ENCODE measurements around the gene ABCD1.
"Not testable (repeated sequence)": the region's sequence is repeated elsewhere in the genome, so short reads cannot be mapped to it uniquely, and the experiment has no call there.

Gene ABCD1

DNA sequence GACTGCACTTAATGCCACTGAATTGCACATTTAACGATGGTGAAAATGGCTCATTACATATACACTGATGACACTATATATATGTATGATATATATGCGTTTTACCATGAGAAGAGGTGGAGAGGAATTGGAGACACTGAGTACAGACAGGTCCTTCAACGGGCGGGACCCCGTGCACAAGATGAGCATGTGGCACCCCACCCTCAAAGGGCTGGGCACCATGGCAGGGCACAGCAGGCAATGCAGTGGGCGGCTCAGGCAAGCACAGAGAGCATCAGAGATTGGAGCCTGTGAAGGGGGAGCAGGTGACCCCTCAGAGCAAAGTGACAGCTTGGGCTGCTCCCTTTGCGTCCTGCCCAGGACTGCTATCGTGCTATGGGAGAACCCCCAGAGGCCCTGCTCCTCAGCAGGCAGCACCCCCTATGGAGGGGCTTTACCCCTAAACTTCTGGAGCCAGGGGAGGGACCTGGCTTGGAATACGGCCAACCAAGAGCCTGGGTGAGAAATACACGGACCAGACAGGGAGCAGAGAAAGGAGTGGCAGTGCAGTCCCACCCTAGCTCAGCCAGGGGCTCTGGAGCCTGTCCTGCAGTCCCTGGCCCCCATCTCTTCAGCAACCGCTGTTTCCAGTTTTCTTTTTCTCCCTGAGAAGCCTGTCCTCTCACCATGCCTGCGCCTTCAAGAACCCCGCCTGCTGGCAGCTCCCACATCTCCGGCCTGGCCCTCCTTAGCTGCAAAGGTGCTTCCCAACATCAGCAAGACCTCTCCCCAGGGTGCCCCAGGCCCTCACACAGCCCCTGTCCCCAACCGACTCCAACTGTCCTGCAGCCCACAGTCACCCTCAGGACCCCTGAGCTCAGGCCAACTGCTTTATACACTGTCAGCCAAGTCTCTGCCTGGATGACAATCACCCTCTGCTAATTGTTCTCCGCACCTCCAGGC, 26.5 kb upstream of the ABCD1 start:
- ChIA-PET CTCF (interaction anchor here (0.6 to 1.5 kb wide), 4 partner anchors 10 to 82 kb away, joined by 3 to 4 read pairs (median 3); no protein-coding TSS in a partner anchor), POLR2A (no interaction called here)
- H3K36me3 ChIP-seq (ENCODE audit: control insufficient read depth in 2 of 2, insufficient read depth in 1 of 2, low read length in 2 of 2): peaks cover 0 to 75% of the 10 kb centered on the region in 2 experiments; a peak in 1 of 3 replicates
- H3K4me3 ChIP-seq (ENCODE audit: low read depth, low read length): no peak overlapping the region
- no peak for TF ChIP-seq ZNF654 (tag by site-specific recombination; IDR thresholded peaks at IDR 0.05; ENCODE audit: low read depth)
- no peak for TF ChIP-seq ZNF16 (tag by site-specific recombination; IDR thresholded peaks at IDR 0.05; ENCODE audit: low read depth)
- TF ChIP-seq KLF1 (tag by site-specific recombination; IDR thresholded peaks at IDR 0.05): peak; percentile 72
- no peak overlapping the region for H3K27ac ChIP-seq (ENCODE audit: extremely low read depth, low read depth, low read length)
- H3K4me1 ChIP-seq (ENCODE audit: control insufficient read depth, insufficient read depth, low read length): no peaks in the 10 kb centered on the region
- no peaks in the 10 kb centered on the region for H3K9me3 ChIP-seq (ENCODE audit: control insufficient read depth, insufficient read depth, low read depth, low read length)

DNA sequence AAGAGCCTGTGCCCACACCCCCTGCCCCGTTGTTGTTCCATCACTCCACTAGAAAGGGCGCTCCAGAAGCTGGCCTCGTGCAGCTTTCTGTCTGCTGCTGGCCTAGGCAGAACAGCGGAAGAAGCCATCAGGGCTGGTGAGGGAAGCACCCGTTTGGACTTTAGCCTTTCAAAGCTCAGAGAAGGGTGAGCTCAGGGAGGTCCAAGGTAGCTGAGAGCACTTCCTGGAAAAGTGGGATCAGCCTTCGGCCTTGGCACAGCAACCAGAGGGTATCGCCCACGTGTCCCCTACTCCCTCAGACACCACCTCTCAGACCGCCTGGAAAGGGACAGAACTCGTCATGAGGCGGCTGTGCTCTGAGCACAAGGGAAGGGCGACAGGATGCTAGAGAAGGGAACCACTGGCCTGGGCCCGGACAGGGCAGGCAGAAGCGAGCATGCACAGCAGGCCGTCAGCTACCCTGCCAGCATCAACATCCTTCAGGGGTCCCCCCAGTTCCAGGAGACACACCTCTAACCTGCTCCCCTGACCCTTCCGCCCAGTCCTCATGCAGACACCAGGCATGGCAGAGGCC, 25.4 kb upstream of the ABCD1 start:
- H3K27ac ChIP-seq (ENCODE audit: extremely low read depth, low read depth, low read length); H3K4me1 ChIP-seq (ENCODE audit: control insufficient read depth, insufficient read depth, low read length); H3K4me3 ChIP-seq (ENCODE audit: low read depth, low read length); POLR2A ChIA-PET; H3K9me3 ChIP-seq (ENCODE audit: control insufficient read depth, insufficient read depth, low read depth, low read length): not testable (repeated sequence)
- peaks cover 0 to 75% of the 10 kb centered on the region in 2 experiments; a peak in 1 of 3 replicates for H3K36me3 ChIP-seq (ENCODE audit: control insufficient read depth in 2 of 2, insufficient read depth in 1 of 2, low read length in 2 of 2)
- CTCF ChIA-PET: interaction anchor here (0.6 to 1.5 kb wide), 6 partner anchors 8 to 91 kb away, joined by 3 read pairs; no protein-coding TSS in a partner anchor

DNA sequence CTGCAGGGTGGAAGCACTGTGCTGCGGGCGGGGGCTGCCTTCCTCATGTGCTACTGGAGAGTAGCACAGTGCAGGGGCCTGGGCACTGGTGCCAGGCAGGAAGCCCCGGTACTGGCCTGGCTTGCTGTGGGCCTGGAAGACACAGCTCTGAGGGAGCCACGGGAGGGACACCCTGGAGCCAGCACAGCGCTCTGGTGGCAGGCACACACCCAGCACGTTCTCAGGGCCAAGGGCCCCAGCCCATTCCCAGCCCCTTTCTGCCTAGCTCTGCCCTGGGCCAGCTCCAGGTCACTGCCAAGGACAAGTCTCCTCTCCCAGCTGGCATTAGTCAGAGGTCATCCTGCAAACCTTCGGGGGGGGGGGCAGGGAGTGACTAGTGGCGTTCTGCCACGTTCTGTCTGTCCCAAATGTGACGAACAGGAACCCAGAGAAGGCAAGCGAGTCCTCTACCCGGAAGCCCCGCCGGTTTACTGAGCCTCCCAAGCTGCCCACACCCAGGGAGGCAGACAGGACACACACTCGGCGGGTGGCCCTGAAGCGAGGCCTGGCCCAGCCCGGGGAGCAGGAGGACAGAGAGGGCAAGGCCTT, 24.8 kb upstream of the ABCD1 start:
- H3K4me3 ChIP-seq (ENCODE audit: low read depth, low read length); H3K4me1 ChIP-seq (ENCODE audit: control insufficient read depth, insufficient read depth, low read length); POLR2A ChIA-PET; H3K9me3 ChIP-seq (ENCODE audit: control insufficient read depth, insufficient read depth, low read depth, low read length); H3K27ac ChIP-seq (ENCODE audit: extremely low read depth, low read depth, low read length): not testable (repeated sequence)
- CTCF ChIA-PET: interaction anchor here (0.6 to 0.8 kb wide), 3 partner anchors 8 to 92 kb away, joined by 3 read pairs; no protein-coding TSS in a partner anchor
- peaks cover 0 to 78% of the 10 kb centered on the region in 2 experiments; a peak in 1 of 3 replicates for H3K36me3 ChIP-seq (ENCODE audit: control insufficient read depth in 2 of 2, insufficient read depth in 1 of 2, low read length in 2 of 2)
- TF ChIP-seq ZIC2 (tag by site-specific recombination; IDR thresholded peaks at IDR 0.05): 0 out of 2 replicates have a peak, but pooled peaks have one; percentile 8

DNA sequence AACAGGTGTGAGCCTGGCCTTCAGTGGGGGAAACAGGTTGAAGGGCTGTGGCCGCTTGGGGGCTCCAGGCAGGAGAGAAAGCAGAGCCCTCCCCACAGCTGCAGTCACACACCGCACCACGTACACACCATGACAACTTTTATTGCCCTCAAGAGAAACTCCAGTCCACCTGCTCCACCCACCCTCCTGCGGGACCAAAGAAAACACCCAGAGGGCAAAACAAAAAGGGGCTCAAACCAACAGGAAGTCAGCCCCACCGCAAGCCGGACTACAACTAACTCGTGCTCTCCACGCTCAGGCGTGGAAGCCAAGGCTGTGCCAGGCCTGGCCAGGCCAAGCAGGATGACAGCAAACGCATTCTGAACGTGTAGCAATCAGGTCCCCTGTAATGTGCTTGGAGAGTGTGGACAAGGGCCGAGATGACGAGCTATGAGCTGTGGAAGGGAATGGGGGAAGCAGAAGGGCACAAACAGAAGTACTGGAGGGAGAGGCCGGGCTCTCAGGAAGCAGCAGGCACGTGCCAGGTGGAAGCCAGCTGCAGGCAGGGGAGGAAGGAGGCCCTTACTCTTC, 24.2 kb upstream of the ABCD1 start:
- TF ChIP-seq KLF1 (tag by site-specific recombination; IDR thresholded peaks at IDR 0.05) (peak; percentile 71), ZBTB8A (tag by site-specific recombination; IDR thresholded peaks at IDR 0.05) (peak; percentile 41; the same call in 1 of the 2 replicates), ZNF155 (tag by site-specific recombination; IDR thresholded peaks at IDR 0.05) (no peak), SP2 (tag by site-specific recombination; IDR thresholded peaks at IDR 0.05) (0 out of 2 replicates have a peak, but pooled peaks have one; percentile 7)
- TF ChIP-seq, protein P1, sequence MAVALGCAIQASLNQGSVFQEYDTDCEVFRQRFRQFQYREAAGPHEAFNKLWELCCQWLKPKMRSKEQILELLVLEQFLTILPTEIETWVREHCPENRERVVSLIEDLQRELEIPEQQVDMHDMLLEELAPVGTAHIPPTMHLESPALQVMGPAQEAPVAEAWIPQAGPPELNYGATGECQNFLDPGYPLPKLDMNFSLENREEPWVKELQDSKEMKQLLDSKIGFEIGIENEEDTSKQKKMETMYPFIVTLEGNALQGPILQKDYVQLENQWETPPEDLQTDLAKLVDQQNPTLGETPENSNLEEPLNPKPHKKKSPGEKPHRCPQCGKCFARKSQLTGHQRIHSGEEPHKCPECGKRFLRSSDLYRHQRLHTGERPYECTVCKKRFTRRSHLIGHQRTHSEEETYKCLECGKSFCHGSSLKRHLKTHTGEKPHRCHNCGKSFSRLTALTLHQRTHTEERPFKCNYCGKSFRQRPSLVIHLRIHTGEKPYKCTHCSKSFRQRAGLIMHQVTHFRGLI (tag by site-specific recombination; IDR thresholded peaks at IDR 0.05): peak; percentile 59
- POLR2A ChIA-PET: no interaction called here
- no peak overlapping the region for H3K4me3 ChIP-seq (ENCODE audit: low read depth, low read length)
- CTCF ChIA-PET: interaction anchor here (0.8 kb wide), 1 partner anchor 8 kb away, joined by 3 read pairs; no protein-coding TSS in a partner anchor
- no peaks in the 10 kb centered on the region for H3K9me3 ChIP-seq (ENCODE audit: control insufficient read depth, insufficient read depth, low read depth, low read length)
- H3K36me3 ChIP-seq (ENCODE audit: control insufficient read depth in 2 of 2, insufficient read depth in 1 of 2, low read length in 2 of 2): peaks cover 0 to 81% of the 10 kb centered on the region in 2 experiments; a peak in 1 of 3 replicates
- no peaks in the 10 kb centered on the region for H3K4me1 ChIP-seq (ENCODE audit: control insufficient read depth, insufficient read depth, low read length)
- no peak overlapping the region for H3K27ac ChIP-seq (ENCODE audit: extremely low read depth, low read depth, low read length)

DNA sequence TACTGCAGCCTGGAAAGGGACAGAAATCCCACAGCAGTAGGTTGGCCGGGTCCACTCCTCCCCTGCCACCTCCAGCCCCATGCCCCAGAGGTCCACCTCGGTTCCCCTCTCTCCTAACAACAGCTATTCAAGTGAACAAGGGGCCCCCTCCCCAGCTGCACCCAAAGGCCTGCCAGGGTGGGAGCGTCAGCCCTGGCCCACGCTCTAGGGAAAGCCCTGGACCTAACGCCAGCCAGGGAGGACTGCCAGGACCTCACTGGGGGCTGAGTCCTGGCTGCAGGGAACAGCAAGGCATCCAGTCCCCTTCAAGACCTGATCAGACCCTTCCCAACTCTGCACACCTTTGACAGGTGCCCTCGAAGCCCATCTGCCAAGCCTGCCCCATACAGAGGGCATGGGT, 23.7 kb upstream of the ABCD1 start:
- Histone ChIP-seq H3K4me3 (ENCODE audit: low read depth, low read length) (no peak overlapping the region), H3K9me3 (ENCODE audit: control insufficient read depth, insufficient read depth, low read depth, low read length) (no peaks in the 10 kb centered on the region), H3K36me3 (ENCODE audit: control insufficient read depth in 2 of 2, insufficient read depth in 1 of 2, low read length in 2 of 2) (peaks cover 0 to 78% of the 10 kb centered on the region in 2 experiments; a peak in 1 of 3 replicates), H3K27ac (ENCODE audit: extremely low read depth, low read depth, low read length) (no peak overlapping the region), H3K4me1 (ENCODE audit: control insufficient read depth, insufficient read depth, low read length) (no peaks in the 10 kb centered on the region)
- ChIA-PET CTCF (no interaction called here), POLR2A (interaction anchor here (0.5 kb wide), 1 partner anchor 15 kb away, joined by 4 read pairs; no protein-coding TSS in a partner anchor)
- TF ChIP-seq KLF7 (tag by site-specific recombination; IDR thresholded peaks at IDR 0.05; ENCODE audit: borderline replicate concordance) (no peak), ZNF433 (tag by site-specific recombination; IDR thresholded peaks at IDR 0.05; ENCODE audit: low read depth) (no peak), ZNF530 (tag by site-specific recombination; IDR thresholded peaks at IDR 0.05; ENCODE audit: low read depth) (no peak), ZNF707 (tag by site-specific recombination; IDR thresholded peaks at IDR 0.05) (no peak), OVOL3 (tag by site-specific recombination; IDR thresholded peaks at IDR 0.05) (no peak), RBAK (tag by site-specific recombination; IDR thresholded peaks at IDR 0.05) (no peak), GLIS1 (tag by site-specific recombination; IDR thresholded peaks at IDR 0.05) (no peak), ZNF514 (tag by site-specific recombination; IDR thresholded peaks at IDR 0.05) (no peak)
- TF ChIP-seq, protein P2, sequence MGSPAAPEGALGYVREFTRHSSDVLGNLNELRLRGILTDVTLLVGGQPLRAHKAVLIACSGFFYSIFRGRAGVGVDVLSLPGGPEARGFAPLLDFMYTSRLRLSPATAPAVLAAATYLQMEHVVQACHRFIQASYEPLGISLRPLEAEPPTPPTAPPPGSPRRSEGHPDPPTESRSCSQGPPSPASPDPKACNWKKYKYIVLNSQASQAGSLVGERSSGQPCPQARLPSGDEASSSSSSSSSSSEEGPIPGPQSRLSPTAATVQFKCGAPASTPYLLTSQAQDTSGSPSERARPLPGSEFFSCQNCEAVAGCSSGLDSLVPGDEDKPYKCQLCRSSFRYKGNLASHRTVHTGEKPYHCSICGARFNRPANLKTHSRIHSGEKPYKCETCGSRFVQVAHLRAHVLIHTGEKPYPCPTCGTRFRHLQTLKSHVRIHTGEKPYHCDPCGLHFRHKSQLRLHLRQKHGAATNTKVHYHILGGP (tag by site-specific recombination; IDR thresholded peaks at IDR 0.05): no peak

Data from HEK293 (cell line).